Measurements from ENCODE around the gene TEKT3. TPM values are rescaled to one million over a fixed set of nuclear protein-coding genes. Genes with fewer than 3 reads are reported as not detected.

TEKT3 gene
- total and polyA plus RNA-seq, 9 of the 15 experiments (the other 6 are each of a cell fraction or from before 2014, with no cell fraction given) = not detected

GRCh38 chr17:15260376-15261257 lies 80.8 kb downstream of the TEKT3 start (continued):
- TF ChIP-seq MECOM (CRISPR knock-in tag; IDR thresholded peaks at IDR 0.05) = no peak
- 0 out of 2 replicates have a peak, but pooled peaks have one; percentile 28 for TF ChIP-seq SIN3B (IDR thresholded peaks at IDR 0.05; ENCODE audit: low read depth)
- no peak; a peak in 1 of 4 replicates for TF ChIP-seq MNT (conservative IDR thresholded peaks at IDR 0.05)
- peak; percentile 79 for TF ChIP-seq POLR2G (IDR thresholded peaks at IDR 0.05; ENCODE audit: low read depth, low read length)
- peak in 1 of 2 experiments; percentile 50; a peak in 1 of 4 replicates for TF ChIP-seq NONO (IDR thresholded peaks at IDR 0.05; ENCODE audit: low read depth in 2 of 2, low read length in 1 of 2)
- TF ChIP-seq CAMTA2 (CRISPR knock-in tag; conservative IDR thresholded peaks at IDR 0.05) = no peak
- 0 out of 2 replicates have a peak, but pooled peaks have one; percentile 40 for TF ChIP-seq FOXP1 (CRISPR knock-in tag; IDR thresholded peaks at IDR 0.05)
- TF ChIP-seq RCOR1 (IDR thresholded peaks at IDR 0.05; ENCODE audit: borderline replicate concordance in 1 of 2, low read depth in 2 of 2, low read length in 2 of 2) = 0 out of 4 replicates have a peak, but pooled peaks of 1 of the 2 experiments have one; percentile 4
- no peak for TF ChIP-seq PTTG1 (tag; IDR thresholded peaks at IDR 0.05; ENCODE audit: low read depth)
- peak; percentile 32; the same call in 1 of the 2 replicates for TF ChIP-seq ZBTB7A (IDR thresholded peaks at IDR 0.05; ENCODE audit: borderline replicate concordance, control insufficient read depth, low read depth, low read length)
- peak; percentile 19 for TF ChIP-seq HMGN3 (IDR thresholded peaks at IDR 0.05; ENCODE audit: borderline replicate concordance, extremely low read depth, insufficient read length, low read depth, low read length)
- TF ChIP-seq BCL6 (CRISPR knock-in tag; IDR thresholded peaks at IDR 0.05) = no peak
- TF ChIP-seq ATF3 (IDR thresholded peaks at IDR 0.05) = no peak
- no peak for TF ChIP-seq ATF3 (CRISPR knock-in tag; conservative IDR thresholded peaks at IDR 0.05)
- no peak for TF ChIP-seq GTF2F1 (IDR thresholded peaks at IDR 0.05; ENCODE audit: low read depth, low read length)
- no peak for TF ChIP-seq CREM (IDR thresholded peaks at IDR 0.05; ENCODE audit: low read depth)

Data from K562 (cell line).